GM12872 (cell line): ENCODE results near the gene IL31.

ENCODE experiments used
- TF ChIP-seq, protein P1 (sequence below): IDR thresholded peaks from 3 replicates; pipeline ENCODE4 v1.5.1; 2011; ENCODE audit warnings: low read depth, mild to moderate bottlenecking, low read length, moderate library complexity; ENCODE audit not compliant: insufficient read depth

The IL31 gene

DNA sequence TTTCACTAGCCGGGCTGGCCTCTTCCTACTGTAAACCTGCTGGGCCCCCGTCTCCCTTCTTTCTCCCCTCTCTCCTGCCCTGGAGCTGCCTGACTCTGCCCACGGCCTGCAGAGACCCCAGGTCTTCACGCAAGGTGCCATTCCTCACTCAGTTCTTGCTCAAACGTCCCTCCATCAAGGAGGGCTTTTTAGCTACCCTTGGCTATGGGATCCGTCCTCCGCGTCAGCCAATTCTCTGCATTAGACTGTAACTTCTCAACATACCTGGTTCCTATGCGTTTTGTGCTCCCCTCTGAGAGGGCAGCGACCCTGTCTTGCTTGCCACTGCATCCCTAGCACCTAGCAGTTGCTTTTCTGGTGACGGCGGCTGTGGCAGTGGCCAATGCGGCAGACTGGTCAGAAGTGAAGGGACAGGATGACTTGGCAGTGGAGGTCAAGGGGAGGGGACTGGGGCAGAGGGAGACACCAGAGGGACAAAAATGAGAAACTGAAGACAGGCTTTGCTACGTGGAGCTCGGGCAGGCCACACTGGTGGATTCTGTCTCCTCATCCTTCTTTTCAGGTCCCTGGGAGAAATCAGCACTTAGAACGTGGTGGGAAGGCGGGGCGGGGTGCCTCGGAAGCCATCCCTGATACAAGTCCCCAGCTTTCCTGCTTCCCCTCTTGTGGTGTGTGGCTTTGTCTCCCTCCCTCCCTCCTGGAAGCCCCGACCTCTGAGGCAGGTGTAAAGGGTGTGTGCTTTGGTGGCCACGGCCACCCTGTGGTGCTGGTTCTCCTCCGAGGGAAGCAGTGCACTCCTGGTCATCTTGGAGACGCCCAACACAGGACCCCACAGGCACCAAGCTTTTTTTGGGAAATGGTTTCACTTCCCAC, 31.3 kb upstream of the IL31 start:
- TF ChIP-seq, protein P1, sequence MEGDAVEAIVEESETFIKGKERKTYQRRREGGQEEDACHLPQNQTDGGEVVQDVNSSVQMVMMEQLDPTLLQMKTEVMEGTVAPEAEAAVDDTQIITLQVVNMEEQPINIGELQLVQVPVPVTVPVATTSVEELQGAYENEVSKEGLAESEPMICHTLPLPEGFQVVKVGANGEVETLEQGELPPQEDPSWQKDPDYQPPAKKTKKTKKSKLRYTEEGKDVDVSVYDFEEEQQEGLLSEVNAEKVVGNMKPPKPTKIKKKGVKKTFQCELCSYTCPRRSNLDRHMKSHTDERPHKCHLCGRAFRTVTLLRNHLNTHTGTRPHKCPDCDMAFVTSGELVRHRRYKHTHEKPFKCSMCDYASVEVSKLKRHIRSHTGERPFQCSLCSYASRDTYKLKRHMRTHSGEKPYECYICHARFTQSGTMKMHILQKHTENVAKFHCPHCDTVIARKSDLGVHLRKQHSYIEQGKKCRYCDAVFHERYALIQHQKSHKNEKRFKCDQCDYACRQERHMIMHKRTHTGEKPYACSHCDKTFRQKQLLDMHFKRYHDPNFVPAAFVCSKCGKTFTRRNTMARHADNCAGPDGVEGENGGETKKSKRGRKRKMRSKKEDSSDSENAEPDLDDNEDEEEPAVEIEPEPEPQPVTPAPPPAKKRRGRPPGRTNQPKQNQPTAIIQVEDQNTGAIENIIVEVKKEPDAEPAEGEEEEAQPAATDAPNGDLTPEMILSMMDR = no peak

DNA sequence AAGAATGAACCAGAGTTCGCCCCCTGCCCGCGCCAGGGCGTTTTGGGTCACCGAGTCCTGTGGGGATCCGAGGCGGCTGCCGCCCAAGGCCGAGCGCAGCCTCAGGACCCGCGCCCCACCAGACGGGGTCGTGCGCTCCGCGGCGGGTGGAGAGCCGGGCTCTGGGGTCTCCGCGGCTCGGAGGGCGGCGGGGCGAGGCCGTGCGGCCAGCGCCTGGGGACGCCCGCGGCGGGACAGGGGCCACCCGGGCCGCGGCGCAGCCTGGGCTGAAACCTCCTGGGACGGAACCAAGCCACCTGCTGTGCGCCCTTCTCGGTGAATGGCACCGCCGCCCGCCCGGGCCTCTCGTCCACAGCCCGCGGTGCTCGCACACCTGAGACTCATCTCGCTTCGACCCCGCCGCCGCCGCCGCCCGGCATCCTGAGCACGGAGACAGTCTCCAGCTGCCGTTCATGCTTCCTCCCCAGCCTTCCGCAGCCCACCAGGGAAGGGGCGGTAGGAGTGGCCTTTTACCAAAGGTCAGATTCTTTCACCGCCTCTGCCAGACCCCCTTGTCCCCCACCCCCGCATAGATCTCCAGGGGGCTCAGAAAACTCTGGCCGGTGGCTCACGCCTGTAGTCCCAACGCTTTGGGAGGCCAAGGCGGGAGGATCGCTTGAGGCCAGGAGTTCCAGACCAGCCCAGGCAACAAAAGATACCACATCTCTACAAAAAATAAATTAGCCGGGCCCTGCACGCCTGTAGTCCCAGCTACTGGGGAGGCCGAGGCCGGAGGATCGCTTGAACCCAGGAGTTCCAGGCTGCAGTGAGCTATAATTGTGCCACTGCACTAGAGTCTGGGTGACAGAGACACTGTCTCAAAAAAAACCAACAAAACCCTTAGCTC, 30.4 kb upstream of the IL31 start:
- TF ChIP-seq, protein P1 = no peak

DNA sequence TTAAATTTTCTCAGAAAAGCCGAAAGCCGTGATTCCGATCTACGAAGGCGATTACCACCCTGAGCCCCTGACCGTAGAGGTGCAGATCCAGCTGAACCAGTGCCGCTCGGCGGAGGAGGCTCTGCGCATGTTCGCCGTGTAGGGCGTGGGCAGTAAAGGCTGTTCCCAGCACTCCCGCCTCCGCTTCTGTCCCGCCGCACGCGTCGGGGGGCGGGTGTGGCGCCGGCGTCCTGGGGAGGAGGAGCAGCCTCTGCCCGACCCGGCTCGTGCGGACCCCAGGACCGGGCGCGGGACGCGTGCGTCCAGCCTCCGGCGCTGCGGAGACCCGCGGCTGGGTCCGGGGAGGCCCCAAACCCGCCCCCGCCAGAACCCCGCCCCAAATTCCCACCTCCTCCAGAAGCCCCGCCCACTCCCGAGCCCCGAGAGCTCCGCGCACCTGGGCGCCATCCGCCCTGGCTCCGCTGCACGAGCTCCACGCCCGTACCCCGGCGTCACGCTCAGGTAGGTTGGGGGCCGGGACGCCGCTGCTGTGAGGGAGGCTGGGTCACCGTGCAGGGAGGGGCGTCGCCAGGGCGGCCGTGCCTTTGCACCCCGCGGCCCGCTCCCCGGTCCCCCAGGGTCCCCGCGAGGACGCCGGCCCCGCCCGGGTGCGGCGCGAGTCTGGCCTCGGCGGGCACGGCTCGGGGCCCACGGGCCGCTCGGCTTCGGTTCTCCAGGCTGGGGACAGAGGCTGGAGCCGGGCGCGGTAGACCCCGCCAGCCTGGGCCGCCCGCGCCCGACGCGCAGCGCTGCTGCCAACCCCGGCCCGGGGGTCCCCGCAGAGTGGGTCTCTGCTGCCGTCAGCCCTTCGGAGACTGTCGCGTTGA, 29.5 kb upstream of the IL31 start, which contains the start of gene B3GNT4:
Gene B3GNT4, plus strand, starts transcription at position 409 of the 866 bp plus-strand sequence. CDS start 910 bp downstream, outside the sequence.
- TF ChIP-seq, protein P1 = no peak

DNA sequence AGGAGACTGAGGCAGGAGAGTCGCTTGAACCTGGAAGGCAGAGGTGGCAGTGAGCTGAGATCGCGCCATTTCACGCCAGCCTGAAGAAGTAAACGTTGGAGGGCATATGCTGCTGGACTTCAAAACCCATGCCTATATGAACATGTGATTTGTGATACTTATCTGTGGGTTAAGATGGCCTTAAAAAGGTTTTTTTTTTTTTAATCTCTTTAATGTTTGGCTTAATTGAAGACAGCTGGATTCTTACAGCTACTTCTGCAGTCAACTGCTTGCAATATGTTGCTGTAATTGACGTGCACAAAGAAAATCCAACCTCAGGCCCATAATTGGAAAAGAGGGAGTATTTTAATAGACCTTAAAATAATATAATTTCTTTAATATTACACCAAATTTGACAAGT, 28.0 kb upstream of the IL31 start:
- TF ChIP-seq, protein P1 = no peak

DNA sequence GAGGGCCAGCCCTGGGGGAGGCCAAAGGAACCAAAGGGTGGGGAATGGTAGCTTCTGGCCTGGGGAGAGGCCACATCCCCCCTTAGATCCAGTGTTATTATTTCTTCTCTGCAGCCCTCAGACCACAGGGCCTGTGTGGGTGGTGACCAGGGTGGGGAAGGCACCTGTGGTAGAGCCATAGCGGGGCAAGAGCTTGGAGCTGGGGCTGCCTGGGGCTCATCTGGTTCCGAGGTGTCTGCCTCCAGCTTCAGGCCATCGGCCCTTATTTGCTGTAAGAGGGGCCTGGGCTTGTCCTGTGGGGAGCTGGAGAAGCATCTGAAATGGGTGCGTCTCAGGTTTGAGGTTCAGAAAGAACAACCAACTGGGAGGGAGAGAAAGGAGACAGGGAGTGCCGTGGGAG, 27.4 kb upstream of the IL31 start:
- TF ChIP-seq, protein P1 = no peak

DNA sequence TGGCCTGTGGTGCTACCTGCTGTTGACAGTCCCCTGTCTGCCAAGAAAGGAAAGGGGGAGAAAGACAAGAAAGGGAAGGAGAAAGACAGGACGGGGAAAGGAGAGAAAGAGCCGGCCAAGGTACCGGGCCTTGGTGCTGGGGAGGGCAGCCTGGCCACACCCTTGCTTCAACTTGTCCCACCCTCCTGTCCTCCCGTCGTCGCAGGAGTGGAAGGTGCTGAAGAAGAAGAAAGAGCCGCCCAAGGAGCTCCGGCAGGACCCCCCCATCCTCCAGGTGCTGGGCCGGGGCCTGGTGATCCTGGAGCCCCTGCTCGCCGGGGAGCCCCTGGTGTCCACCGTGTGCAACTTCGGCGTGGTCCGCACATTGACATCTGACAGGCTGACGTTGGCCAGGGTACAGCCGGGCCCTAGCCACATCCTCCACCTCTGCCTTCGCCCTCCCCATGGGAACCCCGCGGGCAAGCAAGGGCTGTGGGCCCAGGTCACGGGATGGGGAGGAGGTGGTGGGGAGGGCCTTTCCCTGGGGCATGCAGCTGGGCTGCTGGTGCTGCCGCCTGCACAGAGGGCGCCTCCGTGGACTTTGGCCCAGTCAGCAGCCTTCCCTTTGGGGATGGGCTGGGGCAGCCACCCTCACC, 26.6 kb upstream of the IL31 start:
- TF ChIP-seq, protein P1 = no peak
